HepG2 (cell line): ENCODE data around the gene CLASP1. TPM values are rescaled to one million over a fixed set of nuclear protein-coding genes. Genes with fewer than 3 reads are reported as not detected.

Experiments
- ATAC-seq: fragments of 200-7000 bp; cut with Tn5 transposase; 3 replicates; pipeline ENCODE4 v1.9.1; 2020; ENCODE audit warnings: mild to moderate bottlenecking, moderate library complexity
- BruUV-seq: library from RNA; stranded (reverse); fragments of 400-500 nt; replicated peaks from 2 replicates; lab custom pipeline; 2021; lab: Mats Ljungman, UMichigan
- CTCF ChIA-PET: fragments of 300-600 bp; formaldehyde crosslinking; extraction: SDS; loops from one replicate; lab custom pipeline; 2021; ENCODE audit warnings: low total read pairs, inconsistent platforms, low intra/inter-chr PET ratio; lab: Yijun Ruan, JAX
- POLR2A ChIA-PET: fragments of 350-600 bp; sonication (Branson Sonifier 250); formaldehyde crosslinking; loops from one replicate; lab custom pipeline; 2020; ENCODE audit warnings: antibody characterized with exemption, inconsistent platforms; lab: Yijun Ruan, JAX
- DNase-seq: peaks from one replicate; pipeline ENCODE4 v3.0.0-alpha.2; 2015; ENCODE audit warnings: low spot score
- FAIRE-seq: peaks from 3 replicates; lab custom pipeline; 2011; peaks lifted over from hg19 to GRCh38; lab: Jason Lieb, UNC
- H2AFZ ChIP-seq: one replicate; pipeline ENCODE4 v1.6.1; 2011; ENCODE audit warnings: low read length, inconsistent platforms
- H3K27ac ChIP-seq: fragments of 300-600 bp; 3 replicates; pipeline ENCODE4 v1.8.0; 2011; ENCODE audit warnings: mixed run types, mild to moderate bottlenecking, mixed read lengths, low read length, inconsistent platforms; ENCODE audit not compliant: insufficient read depth; ENCODE audit errors: extremely low read length
- H3K27me3 ChIP-seq, 2 experiments: fragments of 200-600 bp in 1 of 2; 2 replicates in 1 of 2; 3 replicates in 1 of 2; pipeline versions ENCODE4 v1.6.0 to v1.8.0; 2011; ENCODE audit warnings: low read length in 2 of 2, mild to moderate bottlenecking in 2 of 2, moderate library complexity in 2 of 2, inconsistent platforms in 1 of 2; ENCODE audit not compliant: insufficient read depth in 2 of 2, control insufficient read depth in 1 of 2
- H3K36me3 ChIP-seq, 2 experiments: fragments of 200-600 bp in 1 of 2; replicated peaks in 1 of 2; 2 replicates in 1 of 2; 3 replicates in 1 of 2; pipeline versions ENCODE4 v1.5.1 to v1.8.0; 2011; ENCODE audit warnings: low read length in 2 of 2, inconsistent platforms in 1 of 2; ENCODE audit not compliant: insufficient read depth in 2 of 2, control insufficient read depth in 1 of 2
- H3K4me1 ChIP-seq: 2 replicates; pipeline ENCODE4 v1.5.1; 2012; ENCODE audit warnings: low read length, inconsistent platforms; ENCODE audit not compliant: insufficient read depth
- H3K4me2 ChIP-seq: 2 replicates; pipeline ENCODE4 v1.6.0; 2011; ENCODE audit warnings: low read depth, low read length, inconsistent platforms
- H3K4me3 ChIP-seq, 3 experiments: fragments of 200-600 bp in 1 of 3; sonication (generic), shearing (Covaris generic) in 1 of 3; replicated peaks in 1 of 3; 2 replicates each; pipeline ENCODE4 v1.5.1; 2011 to 2016; ENCODE audit warnings: low read length in 3 of 3, inconsistent platforms in 2 of 3, low read depth in 2 of 3, mild to moderate bottlenecking in 2 of 3, control low read depth in 1 of 3, mixed read lengths in 1 of 3; ENCODE audit not compliant: insufficient read depth in 1 of 3
- H3K79me2 ChIP-seq: one replicate; pipeline ENCODE4 v1.6.1; 2011; ENCODE audit warnings: low read length, inconsistent platforms; ENCODE audit not compliant: insufficient read depth
- H3K9ac ChIP-seq: 2 replicates; pipeline ENCODE4 v1.6.0; 2011; ENCODE audit warnings: mild to moderate bottlenecking, low read depth, low read length, inconsistent platforms; ENCODE audit not compliant: insufficient read depth
- H3K9me3 ChIP-seq: 2 replicates; pipeline ENCODE4 v1.5.1; 2012; ENCODE audit warnings: mild to moderate bottlenecking, low read length
- H4K20me1 ChIP-seq: 2 replicates; pipeline ENCODE4 v1.6.0; 2011; ENCODE audit warnings: inconsistent platforms, mild to moderate bottlenecking, low read length, moderate library complexity; ENCODE audit not compliant: insufficient read depth
- HDAC2 ChIP-seq: sonication (generic); formaldehyde crosslinking; IDR thresholded peaks from 2 replicates; pipeline ENCODE4 v1.4.0; 2020; ENCODE audit warnings: missing genetic modification reagents
- JUN ChIP-seq: sonication (generic); formaldehyde crosslinking; IDR thresholded peaks from 2 replicates; pipeline ENCODE4 v1.4.0; 2020; ENCODE audit warnings: mild to moderate bottlenecking, missing genetic modification reagents
- POLR2AphosphoS2 ChIP-seq: IDR thresholded peaks from 2 replicates; pipeline ENCODE4 v1.6.1; 2011; ENCODE audit warnings: low read depth, low read length, improper control_type of control experiment
- ZNF280D ChIP-seq: sonication (generic); formaldehyde crosslinking; IDR thresholded peaks from 2 replicates; pipeline ENCODE4 v1.5.1; 2020; ENCODE audit warnings: mild to moderate bottlenecking, missing genetic modification reagents
- ZNF570 ChIP-seq: sonication (generic); formaldehyde crosslinking; IDR thresholded peaks from 2 replicates; pipeline ENCODE4 v1.4.0; 2020; ENCODE audit warnings: mild to moderate bottlenecking, missing genetic modification reagents, borderline replicate concordance
- WGBS: methylation state at CpG from one replicate; pipeline ENCODE4 v1.1.6; 2017; ENCODE audit warnings: low lambda C conversion rate; 5-methylcytosine and 5-hydroxymethylcytosine counted together
- in situ Hi-C: cut with HindIII; loops from 2 replicates; pipeline ENCODE4 v1.10.0; 2017; ENCODE audit warnings: low pct_unique_long_range_greater_than_20kb; ENCODE audit not compliant: extremely low pct_ligation_motif_present
- intact Hi-C: fragments of 100-400 bp; cut with micrococcal nuclease; formaldehyde crosslinking; loops from one replicate; pipeline ENCODE4 v1.10.0; 2022; ENCODE audit not compliant: unreplicated experiment
- polyA plus RNA-seq, 8 experiments: library from polyadenylated mRNA; depleted of rRNA in 3 of 8; stranded (reverse) in 7 of 8; unstranded in 1 of 8; fragments of >200 nt; fragmentation: Illumina TruSeq in 4 of 8; extraction: Trizol in 4 of 8; gene quantifications; 2 replicates each; pipeline versions ENCODE4 v1.2.1 to v1.2.3, GENCODE V29; 2011 to 2016; ENCODE audit warnings: low read depth in 4 of 8, missing spikeins in 1 of 8, mixed read lengths in 1 of 8; ENCODE audit not compliant: insufficient read depth in 1 of 8
- total RNA-seq, 5 experiments: library from RNA; depleted of rRNA; stranded (reverse); fragments of >200 nt; fragmentation: Illumina TruSeq; extraction: Trizol; gene quantifications; 2 replicates each; pipeline ENCODE4 v1.2.3, GENCODE V29; 2016; ENCODE audit warnings: low read depth in 1 of 5

CLASP1 gene
- total and polyA plus RNA-seq, 2 of the 13 experiments (the other 11 are each of a cell fraction or from before 2014, with no cell fraction given): 11.7 to 47.9 TPM

DNA sequence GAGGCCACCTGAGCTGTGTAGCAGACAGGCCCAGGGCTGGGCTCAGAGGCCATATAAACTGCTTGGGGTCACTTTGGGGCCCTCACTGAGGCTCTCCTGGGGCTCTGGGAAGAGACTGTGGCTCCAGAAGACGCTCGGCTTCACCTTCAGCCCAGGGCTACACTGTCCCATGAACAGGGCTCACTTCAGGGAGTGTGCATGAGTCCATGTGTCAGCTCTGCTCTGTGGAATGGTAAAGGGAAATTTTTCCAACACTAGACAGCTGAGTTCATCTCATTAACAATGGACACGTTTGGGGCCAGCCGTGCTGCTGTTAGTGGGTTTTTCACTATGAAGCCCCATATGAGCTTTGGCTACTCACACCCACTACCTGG, 298.9 kb downstream of the CLASP1 start:
- Histone ChIP-seq H3K9me3 (no peaks in the 10 kb centered on the region), H3K36me3 (peaks cover 63 to 90% of the 10 kb centered on the region in 2 experiments), H3K79me2 (no peaks in the 10 kb centered on the region), H3K27me3 (no peaks in the 10 kb centered on the region), H4K20me1 (no peaks in the 10 kb centered on the region), H3K4me3 (no peak overlapping the region), H3K4me2 (no peak overlapping the region), H3K27ac (no peak overlapping the region), H3K9ac (no peak overlapping the region), H2AFZ (no peak overlapping the region), H3K4me1 (peaks cover 2% of the 10 kb centered on the region)
- POLR2A ChIA-PET: no interaction called here
- no peak for DNase-seq
- in situ Hi-C loops (loop anchor here (10.0 kb wide), 1 partner anchor 256 kb away; no protein-coding TSS in a partner anchor), intact Hi-C loops (no loop called here)
- BruUV-seq: no TSS peak
- CTCF ChIA-PET: no interaction called here
- WGBS: 100% methylated on average over 4 of the region's 4 CpGs
- no peak for FAIRE-seq
- TF ChIP-seq ZNF570 (CRISPR knock-in tag) (no peak), HDAC2 (CRISPR knock-in tag) (no peak), ZNF280D (no peak), POLR2AphosphoS2 (no peak), JUN (no peak)
- no peak for ATAC-seq
